ENCODE measurements around the gene STK16. TPM values are rescaled to one million over a fixed set of nuclear protein-coding genes. Genes with fewer than 3 reads are reported as not detected.

STK16 gene
- total RNA-seq, 2 donors from 2014 or later: 8.0 to 16.8 TPM

DNA sequence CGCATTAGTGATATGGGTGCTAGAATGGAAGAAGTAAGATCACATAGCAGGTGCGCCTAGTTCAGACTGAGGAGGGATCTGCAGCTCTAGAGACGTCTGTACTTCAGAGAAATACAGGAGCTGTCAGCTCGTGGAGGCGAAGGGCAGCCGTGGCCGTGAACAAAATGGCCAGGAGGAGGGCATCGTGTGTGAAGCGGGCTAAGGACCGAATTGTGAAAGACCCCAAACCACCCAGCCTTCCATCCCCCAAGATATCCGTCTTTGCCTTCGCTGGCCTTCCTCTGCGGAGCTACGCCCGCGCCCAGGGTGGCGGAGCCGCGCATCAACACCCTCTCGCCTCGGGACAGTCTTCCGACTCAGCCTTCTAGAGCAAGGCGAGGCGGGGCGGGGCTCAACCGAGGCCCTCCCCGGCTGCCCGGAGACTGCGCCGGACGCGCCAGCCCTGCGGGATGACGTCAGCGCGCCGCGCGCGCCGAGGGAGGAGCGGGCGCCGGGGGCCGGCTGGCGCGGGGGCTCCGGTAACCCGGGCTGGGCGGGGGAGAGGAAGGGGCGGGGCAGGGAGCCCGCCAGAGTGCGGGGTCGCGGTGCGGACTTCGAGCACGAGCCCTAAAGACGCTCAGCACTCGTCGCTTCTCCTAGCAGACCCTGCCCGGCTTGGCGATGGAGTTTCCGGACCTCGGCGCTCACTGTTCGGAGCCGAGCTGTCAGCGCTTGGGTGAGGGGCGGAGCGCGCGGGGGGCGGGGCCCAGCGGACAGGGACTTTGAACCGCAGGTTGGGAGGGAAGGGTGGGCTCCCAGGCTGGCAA lies 38.7 kb upstream of the STK16 start, which contains the start of gene ZFAND2B:
TSS of gene ZFAND2B (plus strand) at position 455 of the 806 bp plus-strand sequence. CDS start at position 661, 206 bp downstream.
- H3K27ac ChIP-seq: peak within 1 kb of the TSS; percentile 78 to 98 (median 94)
- DNase-seq: peak; percentile 94 to 98 (median 96)
- H3K36me3 ChIP-seq (replicated peaks in 1 of 2; ENCODE audit: insufficient read depth in 1 of 2, low read depth in 2 of 2): peaks cover 0 to 1% of the 10 kb centered on the region in 2 donors
- peak; percentile 94 to 97 (median 96) for TF ChIP-seq POLR2A (IDR thresholded peaks at IDR 0.05)
- TF ChIP-seq, protein P1, sequence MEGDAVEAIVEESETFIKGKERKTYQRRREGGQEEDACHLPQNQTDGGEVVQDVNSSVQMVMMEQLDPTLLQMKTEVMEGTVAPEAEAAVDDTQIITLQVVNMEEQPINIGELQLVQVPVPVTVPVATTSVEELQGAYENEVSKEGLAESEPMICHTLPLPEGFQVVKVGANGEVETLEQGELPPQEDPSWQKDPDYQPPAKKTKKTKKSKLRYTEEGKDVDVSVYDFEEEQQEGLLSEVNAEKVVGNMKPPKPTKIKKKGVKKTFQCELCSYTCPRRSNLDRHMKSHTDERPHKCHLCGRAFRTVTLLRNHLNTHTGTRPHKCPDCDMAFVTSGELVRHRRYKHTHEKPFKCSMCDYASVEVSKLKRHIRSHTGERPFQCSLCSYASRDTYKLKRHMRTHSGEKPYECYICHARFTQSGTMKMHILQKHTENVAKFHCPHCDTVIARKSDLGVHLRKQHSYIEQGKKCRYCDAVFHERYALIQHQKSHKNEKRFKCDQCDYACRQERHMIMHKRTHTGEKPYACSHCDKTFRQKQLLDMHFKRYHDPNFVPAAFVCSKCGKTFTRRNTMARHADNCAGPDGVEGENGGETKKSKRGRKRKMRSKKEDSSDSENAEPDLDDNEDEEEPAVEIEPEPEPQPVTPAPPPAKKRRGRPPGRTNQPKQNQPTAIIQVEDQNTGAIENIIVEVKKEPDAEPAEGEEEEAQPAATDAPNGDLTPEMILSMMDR (IDR thresholded peaks at IDR 0.05): peak in 4 of 7 experiments; percentile 28 to 48 (median 39)
- intact Hi-C loops (cut with DNase I): no loop called here
- peak within 1 kb of the TSS; percentile 51 to 53 for H3K4me3 ChIP-seq
- peaks cover 19% of the 10 kb centered on the region for H3K4me1 ChIP-seq
- WGBS, 2 donors: 1% methylated on average over 22 to 55 of the region's 76 CpGs
- H3K27me3 ChIP-seq: no peaks in the 10 kb centered on the region
- peak; percentile 97 for ATAC-seq
- no peaks in the 10 kb centered on the region for H3K9me3 ChIP-seq

- Histone ChIP-seq H3K27me3 (no peaks in the 10 kb centered on the region), H3K4me1 (peaks cover 19% of the 10 kb centered on the region), H3K36me3 (replicated peaks in 1 of 2; ENCODE audit: insufficient read depth in 1 of 2, low read depth in 2 of 2) (peaks cover 0 to 1% of the 10 kb centered on the region in 2 donors), H3K27ac (peak overlapping the region; percentile 78 to 98 (median 94)), H3K4me3 (peak overlapping the region; percentile 51 to 53), H3K9me3 (no peaks in the 10 kb centered on the region)
- intact Hi-C loops (cut with DNase I): no loop called here
- 13 to 19% methylated on average over 20 to 21 of the region's 22 CpGs for WGBS, 2 donors
- DNase-seq (peak in 1 of 4 donors; percentile 10), ATAC-seq (no peak)
- TF ChIP-seq POLR2A (IDR thresholded peaks at IDR 0.05): no peak
- TF ChIP-seq, protein P1 (IDR thresholded peaks at IDR 0.05): no peak
Observed at GRCh38 chr2:219207134-219207883, 38.0 kb upstream of the STK16 start.

GRCh38 chr2:219207884-219208740 lies 37.2 kb upstream of the STK16 start:
- Histone ChIP-seq H3K27ac (peak overlapping the region in 2 of 4 donors; percentile 95 to 98), H3K27me3 (no peaks in the 10 kb centered on the region), H3K4me3 (no peak overlapping the region), H3K4me1 (peaks cover 19% of the 10 kb centered on the region), H3K9me3 (no peaks in the 10 kb centered on the region), H3K36me3 (replicated peaks in 1 of 2; ENCODE audit: insufficient read depth in 1 of 2, low read depth in 2 of 2) (peaks cover 0 to 3% of the 10 kb centered on the region in 2 donors)
- no peak for ATAC-seq
- intact Hi-C loops (cut with DNase I): no loop called here
- WGBS, 2 donors: 72 to 81% methylated on average over 16 to 17 of the region's 17 CpGs
- TF ChIP-seq POLR2A (IDR thresholded peaks at IDR 0.05): no peak
- TF ChIP-seq, protein P1 (IDR thresholded peaks at IDR 0.05): no peak
- DNase-seq: no peak

DNA sequence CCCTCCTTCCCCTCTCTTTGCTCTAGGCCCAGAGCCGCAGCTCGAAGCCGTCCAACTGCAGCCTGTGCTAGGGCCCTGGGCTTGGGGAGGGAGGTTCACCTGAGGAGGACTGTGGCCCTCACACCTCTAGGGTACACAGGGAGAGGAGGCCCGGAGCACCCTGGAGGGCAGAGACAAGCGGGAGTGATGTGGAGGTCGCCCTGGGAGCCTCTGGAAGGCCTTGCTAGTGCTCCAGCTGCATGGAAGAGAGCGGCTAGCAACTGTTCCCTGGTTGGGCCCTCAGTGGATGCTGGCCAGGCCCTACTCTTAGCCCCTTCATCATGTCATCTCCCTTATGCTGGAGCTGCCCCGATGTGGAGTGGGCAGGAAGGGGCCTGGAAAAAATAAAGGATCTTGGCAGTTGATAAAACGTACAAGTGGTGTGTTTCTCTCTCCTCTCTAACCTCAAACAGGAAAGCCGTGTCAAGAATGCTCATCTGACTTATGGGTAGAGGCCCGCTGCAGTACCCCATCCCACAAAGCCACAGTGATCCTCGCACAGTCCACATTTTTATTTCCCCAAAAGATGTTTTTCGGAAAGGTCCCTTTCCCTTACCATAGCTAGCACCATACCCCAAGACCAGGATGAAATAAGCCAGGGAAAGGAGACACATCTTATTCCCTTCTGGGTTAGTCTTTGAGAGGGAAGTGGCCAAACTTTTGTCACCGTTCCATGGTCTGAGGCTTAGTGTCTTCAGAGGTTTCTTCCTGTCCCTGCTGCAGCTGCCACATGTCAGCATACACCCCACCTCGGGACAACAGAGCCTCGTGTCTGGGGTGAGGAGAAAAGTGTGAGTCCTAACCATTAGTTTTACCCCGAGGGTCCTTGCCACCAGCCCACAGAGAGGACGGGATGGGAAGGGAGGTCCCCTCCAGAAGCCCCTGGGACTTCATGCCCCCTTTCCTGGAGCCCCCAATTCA lies 35.8 kb upstream of the STK16 start:
- TF ChIP-seq, protein P1 (IDR thresholded peaks at IDR 0.05): no peak
- no peak for TF ChIP-seq POLR2A (IDR thresholded peaks at IDR 0.05)
- no peak overlapping the region for H3K4me3 ChIP-seq
- H3K4me1 ChIP-seq: peaks cover 19% of the 10 kb centered on the region
- H3K27ac ChIP-seq: no peak overlapping the region
- DNase-seq (no peak), ATAC-seq (no peak)
- intact Hi-C loops (cut with DNase I): no loop called here
- peaks cover 0 to 3% of the 10 kb centered on the region in 2 donors for H3K36me3 ChIP-seq (replicated peaks in 1 of 2; ENCODE audit: insufficient read depth in 1 of 2, low read depth in 2 of 2)
- H3K9me3 ChIP-seq: no peaks in the 10 kb centered on the region
- 80 to 84% methylated on average over 17 to 18 of the region's 18 CpGs for WGBS, 2 donors
- H3K27me3 ChIP-seq: no peaks in the 10 kb centered on the region
